ENCODE data around the gene SLC22A2. TPM values are rescaled to one million over a fixed set of nuclear protein-coding genes. Genes with fewer than 3 reads are reported as not detected.

SLC22A2 gene
- total RNA-seq, 1 donor from 2014 or later = not detected

- Histone ChIP-seq H3K4me1 (no peaks in the 10 kb centered on the region), H3K79me2 (ENCODE audit: low read depth) (no peaks in the 10 kb centered on the region), H3K9ac (no peak overlapping the region), H4K20me1 (ENCODE audit: low read depth) (no peaks in the 10 kb centered on the region), H3K27ac (no peak overlapping the region), H3K36me3 (no peaks in the 10 kb centered on the region), H3K4me3 (no peak overlapping the region), H2AFZ (replicated peaks) (no peak overlapping the region), H3F3A (ENCODE audit: low read depth) (no peaks in the 10 kb centered on the region), H3K9me3 (ENCODE audit: low read depth) (no peaks in the 10 kb centered on the region), H3K27me3 (no peaks in the 10 kb centered on the region), H3K4me2 (no peak overlapping the region)
- H3K36me3 Mint-ChIP-seq = no peaks in the 10 kb centered on the region
- peaks cover 3% of the 10 kb centered on the region for H3K27me3 Mint-ChIP-seq (ENCODE audit: insufficient read depth, low read depth)
- peaks cover 4% of the 10 kb centered on the region for H3K9me3 Mint-ChIP-seq
- no peaks in the 10 kb centered on the region for H3K4me1 Mint-ChIP-seq
- no peak for DNase-seq (ENCODE audit: low spot score)
- H3K4me3 Mint-ChIP-seq = no peak overlapping the region
- H3K27ac Mint-ChIP-seq = no peak overlapping the region
- TF ChIP-seq EZH2 (IDR thresholded peaks at IDR 0.05) = no peak
- TF ChIP-seq EZH2phosphoT487 (IDR thresholded peaks at IDR 0.05) = no peak
- TF ChIP-seq CTCF (IDR thresholded peaks at IDR 0.05) = no peak
These were observed 41.5 kb downstream of the SLC22A2 start for GRCh38 chr6:160217073-160217472.

GRCh38 chr6:160215232-160215631 lies 43.4 kb downstream of the SLC22A2 start:
- peaks cover 15% of the 10 kb centered on the region for H3K9me3 Mint-ChIP-seq

GRCh38 chr6:160207618-160208017 lies 51.0 kb downstream of the SLC22A2 start:
- Histone ChIP-seq H3K9me3 (ENCODE audit: low read depth) (no peaks in the 10 kb centered on the region), H3K27me3 (no peaks in the 10 kb centered on the region), H2AFZ (replicated peaks) (no peak overlapping the region), H3K36me3 (no peaks in the 10 kb centered on the region), H3K4me1 (no peaks in the 10 kb centered on the region), H3K4me3 (no peak overlapping the region), H3K27ac (no peak overlapping the region), H3F3A (ENCODE audit: low read depth) (no peaks in the 10 kb centered on the region), H4K20me1 (ENCODE audit: low read depth) (no peaks in the 10 kb centered on the region), H3K4me2 (no peak overlapping the region), H3K9ac (no peak overlapping the region), H3K79me2 (ENCODE audit: low read depth) (no peaks in the 10 kb centered on the region)
- no peaks in the 10 kb centered on the region for H3K27me3 Mint-ChIP-seq (ENCODE audit: insufficient read depth, low read depth)
- H3K36me3 Mint-ChIP-seq = no peaks in the 10 kb centered on the region
- no peak for DNase-seq (ENCODE audit: low spot score)
- no peak overlapping the region for H3K27ac Mint-ChIP-seq
- H3K4me3 Mint-ChIP-seq = no peak overlapping the region
- TF ChIP-seq EZH2phosphoT487 (IDR thresholded peaks at IDR 0.05) (no peak), CTCF (IDR thresholded peaks at IDR 0.05) (no peak), EZH2 (IDR thresholded peaks at IDR 0.05) (no peak)
- peaks cover 21% of the 10 kb centered on the region for H3K9me3 Mint-ChIP-seq
- H3K4me1 Mint-ChIP-seq = no peaks in the 10 kb centered on the region

More at GRCh38 chr6:160215232-160215631, 43.4 kb downstream of the SLC22A2 start:
- Histone ChIP-seq H3K9ac (no peak overlapping the region), H2AFZ (replicated peaks) (no peak overlapping the region), H3K36me3 (no peaks in the 10 kb centered on the region), H3K79me2 (ENCODE audit: low read depth) (no peaks in the 10 kb centered on the region), H3K9me3 (ENCODE audit: low read depth) (no peaks in the 10 kb centered on the region), H3F3A (ENCODE audit: low read depth) (no peaks in the 10 kb centered on the region), H3K4me1 (no peaks in the 10 kb centered on the region), H3K27ac (no peak overlapping the region), H3K4me3 (no peak overlapping the region), H3K4me2 (no peak overlapping the region), H4K20me1 (ENCODE audit: low read depth) (no peaks in the 10 kb centered on the region), H3K27me3 (no peaks in the 10 kb centered on the region)
- no peak for DNase-seq (ENCODE audit: low spot score)
- Mint-ChIP-seq H3K36me3 (no peaks in the 10 kb centered on the region), H3K4me1 (no peaks in the 10 kb centered on the region), H3K27me3 (ENCODE audit: insufficient read depth, low read depth) (peaks cover 3% of the 10 kb centered on the region), H3K27ac (no peak overlapping the region), H3K4me3 (no peak overlapping the region)
- TF ChIP-seq EZH2 (IDR thresholded peaks at IDR 0.05) (no peak), EZH2phosphoT487 (IDR thresholded peaks at IDR 0.05) (no peak), CTCF (IDR thresholded peaks at IDR 0.05) (no peak)
